Pancreas (tissue), 10 donors: ENCODE results near the gene WDR5. TPM values are rescaled to one million over a fixed set of nuclear protein-coding genes. Genes with fewer than 3 reads are reported as not detected.

ENCODE experiments used
- ATAC-seq, 4 donors: fragments of 200-7000 bp; cut with Tn5 transposase; one replicate each; pipeline versions ENCODE4 v1.8.0 to v1.9.1; 2020; ENCODE audit warnings: mild to moderate bottlenecking in 4 of 4, moderate library complexity in 4 of 4
- DNase-seq, 6 donors: peaks; one replicate each; pipeline ENCODE4 v3.0.0-alpha.2; 2020
- FAIRE-seq: peaks from 2 replicates; lab custom pipeline; 2012; peaks lifted over from hg19 to GRCh38; lab: Jason Lieb, UNC
- H3K27ac ChIP-seq, 4 donors: fragments of 200-600 bp; sonication (generic); 1 replicate in 3 of 4; 2 replicates in 1 of 4; pipeline versions ENCODE4 v1.5.0 to v1.8.0; 2020
- H3K27me3 ChIP-seq, 4 donors: fragments of 200-600 bp; one replicate each; pipeline ENCODE4 v1.8.0; 2021
- H3K36me3 ChIP-seq, 3 donors: fragments of 200-600 bp; sonication (generic) in 1 of 3; one replicate each; pipeline versions ENCODE4 v1.5.0 to v1.8.0; 2020 to 2021
- H3K4me1 ChIP-seq, 3 donors: fragments of 200-600 bp; one replicate each; pipeline ENCODE4 v1.8.0; 2021
- H3K4me3 ChIP-seq, 4 donors: fragments of 200-600 bp; sonication (generic) in 2 of 4; one replicate each; pipeline versions ENCODE4 v1.5.0 to v1.8.0; 2020 to 2021
- H3K9me3 ChIP-seq, 4 donors: fragments of 200-600 bp; one replicate each; pipeline ENCODE4 v1.8.0; 2021
- WGBS, 2 donors: extraction: QIAGEN DNeasy Blood & Tissue Kit; methylation state at CpG; one replicate each; pipeline ENCODE4 v1.1.7; 2013; 5-methylcytosine and 5-hydroxymethylcytosine counted together
- intact Hi-C, 3 donors: fragments of 100-400 bp; cut with DNase I; formaldehyde crosslinking; loops; one replicate each; pipeline versions ENCODE4 v1.11.1 to v1.14.2; 2022
- polyA plus RNA-seq, 2 donors: library from polyadenylated mRNA; stranded (reverse); fragments of 200-250 nt; gene quantifications; one replicate each; pipeline ENCODE4 v1.2.3, GENCODE V29; 2013
- total RNA-seq, 6 donors: library from RNA; stranded (reverse); fragmentation: NEBNext Ultra II Directional in 4 of 6; extraction: Animal tissue kit (Norgen Biotek cat#: 25700) in 4 of 6; gene quantifications; one replicate each; pipeline versions ENCODE4 v1.2.1 to v1.2.4, GENCODE V29; 2021 to 2023
- TF ChIP-seq, protein P1 (sequence below), 4 donors: fragments of 200-600 bp; sonication (generic) in 3 of 4; IDR thresholded peaks; one replicate each; pipeline versions ENCODE4 v1.5.0 to v1.8.0; 2021; ENCODE audit warnings: antibody characterized with exemption in 4 of 4
- donor health status: healthy with polysubstance abuse.
- donor health status: DM: no; HTN: no; CAD: no; lungs with moderate emphysema.
- donor health status: DM: no; HTN: no; CAD: no.
- donor health status: control.
- donor health status: control.
- donor health status: Bipolar disorder and iron deficiency.
- donor health status: DM: yes; HTN: yes; CAD: no.
- donor health status: DM: no; HTN: no; CAD: no.
- donor health status: DM: no; HTN: no; CAD: no.
- donor health status: DM: yes; HTN: yes; CAD: no.

Gene WDR5
- total and polyA plus RNA-seq, 8 donors = 14.0 to 26.1 (median 16.5) TPM

DNA sequence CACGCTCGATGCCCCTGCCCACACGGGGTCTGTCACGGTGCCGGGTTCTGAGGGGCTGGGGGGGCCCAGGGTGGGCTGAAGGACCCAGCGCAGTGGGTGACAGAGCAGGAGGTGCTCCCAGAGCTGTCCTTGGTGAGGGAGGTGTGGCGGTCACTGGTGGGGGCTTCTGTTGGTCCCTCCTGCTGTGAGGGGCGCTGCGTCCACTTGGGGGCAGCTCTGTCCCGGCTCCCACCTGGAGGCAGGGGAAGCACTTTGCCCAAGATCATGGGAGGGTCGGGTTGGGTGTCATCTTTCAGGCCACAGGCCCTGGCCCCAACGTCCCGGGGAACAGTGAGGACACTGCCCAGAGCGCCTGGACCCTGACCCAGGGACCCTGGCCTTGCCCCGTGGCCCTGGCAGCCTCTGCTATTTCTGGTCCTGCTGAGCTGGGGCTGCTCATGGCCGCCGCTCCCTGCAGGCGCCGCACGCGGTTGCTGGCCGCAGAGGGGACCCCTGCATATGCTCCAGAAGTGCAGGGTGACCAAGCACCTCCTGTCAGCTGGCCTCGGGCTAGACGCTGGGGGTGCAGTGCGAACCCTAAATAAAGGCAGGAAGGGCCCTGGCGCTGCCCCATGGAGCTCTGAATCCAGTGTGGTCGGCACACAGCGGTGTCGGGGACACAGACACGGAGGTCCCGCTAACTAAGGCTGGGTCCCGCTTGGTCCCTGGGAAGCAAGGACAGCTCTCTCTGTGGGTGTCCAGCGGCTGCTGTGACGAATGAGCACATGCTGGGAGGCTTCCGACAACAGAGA is 40.1 kb downstream of the WDR5 start:
- WGBS, 2 donors = 26 to 33% methylated on average over 30 to 35 of the region's 35 CpGs
- H3K27ac ChIP-seq = no peak overlapping the region
- no peaks in the 10 kb centered on the region for H3K4me1 ChIP-seq
- DNase-seq = peak in 2 of 6 donors; percentile 28 to 59
- no peaks in the 10 kb centered on the region for H3K9me3 ChIP-seq
- H3K27me3 ChIP-seq = peaks cover 0 to 5% (median 0%) of the 10 kb centered on the region in 4 donors
- no peak for FAIRE-seq
- intact Hi-C loops = loop anchor here in 1 of 3 donors (10.0 kb wide), 1 partner anchor 149 kb away; the partner anchor contains the start of gene RXRA
- H3K36me3 ChIP-seq = no peaks in the 10 kb centered on the region
- peak in 2 of 4 donors; percentile 21 to 23 for ATAC-seq
- TF ChIP-seq, protein P1, sequence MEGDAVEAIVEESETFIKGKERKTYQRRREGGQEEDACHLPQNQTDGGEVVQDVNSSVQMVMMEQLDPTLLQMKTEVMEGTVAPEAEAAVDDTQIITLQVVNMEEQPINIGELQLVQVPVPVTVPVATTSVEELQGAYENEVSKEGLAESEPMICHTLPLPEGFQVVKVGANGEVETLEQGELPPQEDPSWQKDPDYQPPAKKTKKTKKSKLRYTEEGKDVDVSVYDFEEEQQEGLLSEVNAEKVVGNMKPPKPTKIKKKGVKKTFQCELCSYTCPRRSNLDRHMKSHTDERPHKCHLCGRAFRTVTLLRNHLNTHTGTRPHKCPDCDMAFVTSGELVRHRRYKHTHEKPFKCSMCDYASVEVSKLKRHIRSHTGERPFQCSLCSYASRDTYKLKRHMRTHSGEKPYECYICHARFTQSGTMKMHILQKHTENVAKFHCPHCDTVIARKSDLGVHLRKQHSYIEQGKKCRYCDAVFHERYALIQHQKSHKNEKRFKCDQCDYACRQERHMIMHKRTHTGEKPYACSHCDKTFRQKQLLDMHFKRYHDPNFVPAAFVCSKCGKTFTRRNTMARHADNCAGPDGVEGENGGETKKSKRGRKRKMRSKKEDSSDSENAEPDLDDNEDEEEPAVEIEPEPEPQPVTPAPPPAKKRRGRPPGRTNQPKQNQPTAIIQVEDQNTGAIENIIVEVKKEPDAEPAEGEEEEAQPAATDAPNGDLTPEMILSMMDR (IDR thresholded peaks at IDR 0.05) = no peak
- no peak overlapping the region for H3K4me3 ChIP-seq

DNA sequence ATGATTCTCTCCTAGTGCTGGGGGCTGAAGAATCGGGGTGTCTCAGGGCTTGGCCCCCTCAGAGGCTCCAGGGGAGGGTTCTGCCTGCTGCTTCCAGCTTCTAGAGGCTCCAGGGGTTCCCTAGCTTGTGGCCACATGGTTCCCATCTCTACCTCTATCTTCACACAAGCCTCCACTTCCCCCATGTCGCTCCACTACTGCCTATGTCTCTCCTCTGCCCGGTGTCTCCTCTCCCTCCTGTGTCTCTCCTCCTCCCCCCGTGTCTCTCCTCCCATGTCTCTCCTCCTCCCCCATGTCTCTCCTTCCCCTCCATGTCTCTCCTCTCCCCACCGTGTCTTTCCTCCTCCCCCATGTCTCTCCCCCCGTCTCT is 40.7 kb downstream of the WDR5 start:
- H3K36me3 ChIP-seq = no peaks in the 10 kb centered on the region
- H3K27me3 ChIP-seq = peaks cover 0 to 5% (median 0%) of the 10 kb centered on the region in 4 donors
- H3K27ac ChIP-seq = no peak overlapping the region
- DNase-seq (no peak), ATAC-seq (no peak), FAIRE-seq (no peak)
- WGBS, 2 donors = 33 to 49% methylated on average over 5 to 6 of the region's 6 CpGs
- H3K4me1 ChIP-seq = no peaks in the 10 kb centered on the region
- intact Hi-C loops = loop anchor here in 1 of 3 donors (10.0 kb wide), 1 partner anchor 148 kb away; the partner anchor contains the start of gene RXRA
- H3K4me3 ChIP-seq = no peak overlapping the region
- no peaks in the 10 kb centered on the region for H3K9me3 ChIP-seq
- TF ChIP-seq, protein P1 (IDR thresholded peaks at IDR 0.05) = no peak

DNA sequence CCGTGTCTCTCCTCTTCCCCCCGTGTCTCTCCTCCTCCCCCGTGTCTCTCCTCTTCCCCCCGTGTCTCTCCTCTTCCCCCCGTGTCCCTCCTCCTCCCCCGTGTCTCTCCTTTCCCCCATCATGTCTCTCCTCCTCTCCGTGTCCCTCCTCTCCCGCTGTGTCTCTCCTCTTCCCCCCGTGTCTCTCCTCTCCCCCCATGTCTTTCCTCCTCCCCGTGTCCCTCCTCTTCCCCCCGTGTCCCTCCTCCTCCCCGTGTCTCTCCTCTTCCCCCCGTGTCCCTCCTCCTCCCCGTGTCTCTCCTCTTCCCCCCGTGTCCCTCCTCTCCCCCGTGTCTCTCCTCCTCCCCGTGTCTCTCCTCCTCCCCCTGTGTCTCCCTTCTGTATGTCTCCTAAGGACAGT is 41.3 kb downstream of the WDR5 start:
- H3K4me3 ChIP-seq = no peak overlapping the region
- no peak overlapping the region for H3K27ac ChIP-seq
- peaks cover 0 to 5% (median 0%) of the 10 kb centered on the region in 4 donors for H3K27me3 ChIP-seq
- no peaks in the 10 kb centered on the region for H3K4me1 ChIP-seq
- TF ChIP-seq, protein P1 (IDR thresholded peaks at IDR 0.05) = no peak
- DNase-seq = no peak
- FAIRE-seq = no peak
- H3K9me3 ChIP-seq = no peaks in the 10 kb centered on the region
- intact Hi-C loops = loop anchor here in 1 of 3 donors (10.0 kb wide), 1 partner anchor 148 kb away; the partner anchor contains the start of gene RXRA
- ATAC-seq = no peak
- no peaks in the 10 kb centered on the region for H3K36me3 ChIP-seq
- 34 to 40% methylated on average over 12 to 17 of the region's 17 CpGs for WGBS, 2 donors

DNA sequence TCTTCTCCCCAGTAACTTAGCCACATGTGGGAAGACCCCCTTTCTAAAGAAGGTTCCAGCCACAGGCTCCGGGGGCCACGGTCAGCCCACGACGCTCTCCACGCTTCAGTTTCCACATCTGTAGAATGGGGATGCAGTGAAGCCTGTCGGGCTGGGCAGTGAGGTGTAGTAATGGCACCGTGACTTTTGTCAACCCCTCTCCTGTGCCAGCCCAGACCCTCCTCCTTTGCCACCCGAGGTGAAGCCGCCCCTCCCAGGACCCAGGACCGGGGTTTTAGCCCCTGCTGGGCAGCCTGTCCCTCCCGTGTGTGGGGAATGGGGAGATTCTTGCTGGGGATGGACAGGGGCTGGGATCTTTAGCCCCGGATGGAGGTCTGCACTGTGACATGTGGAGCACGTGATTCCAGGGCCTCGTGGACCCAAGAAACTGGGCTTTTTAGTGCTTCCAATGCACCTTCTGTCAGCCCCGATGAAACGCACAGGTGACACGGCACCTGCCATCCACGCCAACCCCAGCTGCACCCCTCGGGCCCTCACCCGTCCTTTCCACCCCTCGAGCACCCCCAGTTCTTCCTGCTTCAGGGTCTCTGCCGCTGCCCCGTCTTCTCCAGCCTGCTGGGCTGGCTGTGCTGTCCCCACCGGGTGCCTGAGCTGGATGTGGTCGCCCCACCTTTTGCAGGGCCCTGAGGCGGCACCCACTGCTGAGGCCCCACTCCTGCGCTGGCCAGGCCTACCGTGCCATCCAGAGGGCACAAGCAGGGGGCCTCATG is 41.9 kb downstream of the WDR5 start:
- H3K9me3 ChIP-seq = no peaks in the 10 kb centered on the region
- FAIRE-seq (no peak), ATAC-seq (no peak), DNase-seq (peak in 3 of 6 donors; percentile 14 to 57 (median 52))
- no peak overlapping the region for H3K4me3 ChIP-seq
- WGBS, 2 donors = 60 to 74% methylated on average over 28 of the region's 28 CpGs
- peaks cover 0 to 5% (median 0%) of the 10 kb centered on the region in 4 donors for H3K27me3 ChIP-seq
- H3K4me1 ChIP-seq = no peaks in the 10 kb centered on the region
- no peaks in the 10 kb centered on the region for H3K36me3 ChIP-seq
- no peak overlapping the region for H3K27ac ChIP-seq
- intact Hi-C loops = loop anchor here in 1 of 3 donors (10.0 kb wide), 1 partner anchor 147 kb away; the partner anchor contains the start of gene RXRA
- TF ChIP-seq, protein P1 (IDR thresholded peaks at IDR 0.05) = no peak
